HepG2 (cell line): ENCODE measurements around the gene MTCH1. TPM values are rescaled to one million over a fixed set of nuclear protein-coding genes. Genes with fewer than 3 reads are reported as not detected.

Experiments
- ATAC-seq: fragments of 200-7000 bp; cut with Tn5 transposase; 3 replicates; pipeline ENCODE4 v1.9.1; 2020; ENCODE audit warnings: mild to moderate bottlenecking, moderate library complexity
- BruUV-seq: library from RNA; stranded (reverse); fragments of 400-500 nt; replicated peaks from 2 replicates; lab custom pipeline; 2021; lab: Mats Ljungman, UMichigan
- CTCF ChIA-PET: fragments of 300-600 bp; formaldehyde crosslinking; extraction: SDS; loops from one replicate; lab custom pipeline; 2021; ENCODE audit warnings: low total read pairs, inconsistent platforms, low intra/inter-chr PET ratio; lab: Yijun Ruan, JAX
- POLR2A ChIA-PET: fragments of 350-600 bp; sonication (Branson Sonifier 250); formaldehyde crosslinking; loops from one replicate; lab custom pipeline; 2020; ENCODE audit warnings: antibody characterized with exemption, inconsistent platforms; lab: Yijun Ruan, JAX
- DNase-seq: peaks from one replicate; pipeline ENCODE4 v3.0.0-alpha.2; 2015; ENCODE audit warnings: low spot score
- FAIRE-seq: peaks from 3 replicates; lab custom pipeline; 2011; peaks lifted over from hg19 to GRCh38; lab: Jason Lieb, UNC
- H2AFZ ChIP-seq: one replicate; pipeline ENCODE4 v1.6.1; 2011; ENCODE audit warnings: low read length, inconsistent platforms
- H3K27ac ChIP-seq: fragments of 300-600 bp; 3 replicates; pipeline ENCODE4 v1.8.0; 2011; ENCODE audit warnings: mixed run types, mild to moderate bottlenecking, mixed read lengths, low read length, inconsistent platforms; ENCODE audit not compliant: insufficient read depth; ENCODE audit errors: extremely low read length
- H3K27me3 ChIP-seq, 2 experiments: fragments of 200-600 bp in 1 of 2; 2 replicates in 1 of 2; 3 replicates in 1 of 2; pipeline versions ENCODE4 v1.6.0 to v1.8.0; 2011; ENCODE audit warnings: low read length in 2 of 2, mild to moderate bottlenecking in 2 of 2, moderate library complexity in 2 of 2, inconsistent platforms in 1 of 2; ENCODE audit not compliant: insufficient read depth in 2 of 2, control insufficient read depth in 1 of 2
- H3K36me3 ChIP-seq, 2 experiments: fragments of 200-600 bp in 1 of 2; replicated peaks in 1 of 2; 2 replicates in 1 of 2; 3 replicates in 1 of 2; pipeline versions ENCODE4 v1.5.1 to v1.8.0; 2011; ENCODE audit warnings: low read length in 2 of 2, inconsistent platforms in 1 of 2; ENCODE audit not compliant: insufficient read depth in 2 of 2, control insufficient read depth in 1 of 2
- H3K4me1 ChIP-seq: 2 replicates; pipeline ENCODE4 v1.5.1; 2012; ENCODE audit warnings: low read length, inconsistent platforms; ENCODE audit not compliant: insufficient read depth
- H3K4me2 ChIP-seq: 2 replicates; pipeline ENCODE4 v1.6.0; 2011; ENCODE audit warnings: low read depth, low read length, inconsistent platforms
- H3K4me3 ChIP-seq, 3 experiments: fragments of 200-600 bp in 1 of 3; sonication (generic), shearing (Covaris generic) in 1 of 3; replicated peaks in 1 of 3; 2 replicates each; pipeline ENCODE4 v1.5.1; 2011 to 2016; ENCODE audit warnings: low read length in 3 of 3, inconsistent platforms in 2 of 3, low read depth in 2 of 3, mild to moderate bottlenecking in 2 of 3, control low read depth in 1 of 3, mixed read lengths in 1 of 3; ENCODE audit not compliant: insufficient read depth in 1 of 3
- H3K79me2 ChIP-seq: one replicate; pipeline ENCODE4 v1.6.1; 2011; ENCODE audit warnings: low read length, inconsistent platforms; ENCODE audit not compliant: insufficient read depth
- H3K9ac ChIP-seq: 2 replicates; pipeline ENCODE4 v1.6.0; 2011; ENCODE audit warnings: mild to moderate bottlenecking, low read depth, low read length, inconsistent platforms; ENCODE audit not compliant: insufficient read depth
- H3K9me3 ChIP-seq: 2 replicates; pipeline ENCODE4 v1.5.1; 2012; ENCODE audit warnings: mild to moderate bottlenecking, low read length
- H4K20me1 ChIP-seq: 2 replicates; pipeline ENCODE4 v1.6.0; 2011; ENCODE audit warnings: inconsistent platforms, mild to moderate bottlenecking, low read length, moderate library complexity; ENCODE audit not compliant: insufficient read depth
- HNRNPL ChIP-seq: fragments of 200-400 bp; formaldehyde crosslinking; IDR thresholded peaks from 2 replicates; pipeline ENCODE4 v1.6.1; 2017; ENCODE audit warnings: mild to moderate bottlenecking, low read depth, low read length
- NFAT5 ChIP-seq: sonication (generic); formaldehyde crosslinking; IDR thresholded peaks from 2 replicates; pipeline ENCODE4 v1.4.0; 2020; ENCODE audit warnings: missing genetic modification reagents
- NRL ChIP-seq: sonication (generic); formaldehyde crosslinking; IDR thresholded peaks from 2 replicates; pipeline ENCODE4 v1.5.0; 2020; ENCODE audit warnings: missing genetic modification reagents, mild to moderate bottlenecking, moderate library complexity, borderline replicate concordance
- THAP8 ChIP-seq: sonication (generic); formaldehyde crosslinking; IDR thresholded peaks from 2 replicates; pipeline ENCODE4 v1.5.1; 2020; ENCODE audit warnings: missing genetic modification reagents, mild to moderate bottlenecking, borderline replicate concordance
- ZNF367 ChIP-seq: sonication (generic); formaldehyde crosslinking; IDR thresholded peaks from 2 replicates; pipeline ENCODE4 v1.4.0; 2020; ENCODE audit warnings: missing genetic modification reagents, borderline replicate concordance
- ZNF644 ChIP-seq: IDR thresholded peaks from 2 replicates; pipeline ENCODE4 v1.6.1; 2016; ENCODE audit warnings: low read depth
- ZNF768 ChIP-seq: sonication (generic); formaldehyde crosslinking; IDR thresholded peaks from 2 replicates; pipeline ENCODE4 v1.4.0; 2020; ENCODE audit warnings: missing genetic modification reagents
- ZSCAN12 ChIP-seq: sonication (generic); formaldehyde crosslinking; IDR thresholded peaks from 2 replicates; pipeline ENCODE4 v1.9.0; 2021; ENCODE audit warnings: mild to moderate bottlenecking, missing genetic modification reagents
- WGBS: methylation state at CpG from one replicate; pipeline ENCODE4 v1.1.6; 2017; ENCODE audit warnings: low lambda C conversion rate; 5-methylcytosine and 5-hydroxymethylcytosine counted together
- in situ Hi-C: cut with HindIII; loops from 2 replicates; pipeline ENCODE4 v1.10.0; 2017; ENCODE audit warnings: low pct_unique_long_range_greater_than_20kb; ENCODE audit not compliant: extremely low pct_ligation_motif_present
- intact Hi-C: fragments of 100-400 bp; cut with micrococcal nuclease; formaldehyde crosslinking; loops from one replicate; pipeline ENCODE4 v1.10.0; 2022; ENCODE audit not compliant: unreplicated experiment
- polyA plus RNA-seq, 8 experiments: library from polyadenylated mRNA; depleted of rRNA in 3 of 8; stranded (reverse) in 7 of 8; unstranded in 1 of 8; fragments of >200 nt; fragmentation: Illumina TruSeq in 4 of 8; extraction: Trizol in 4 of 8; gene quantifications; 2 replicates each; pipeline versions ENCODE4 v1.2.1 to v1.2.3, GENCODE V29; 2011 to 2016; ENCODE audit warnings: low read depth in 4 of 8, missing spikeins in 1 of 8, mixed read lengths in 1 of 8; ENCODE audit not compliant: insufficient read depth in 1 of 8
- total RNA-seq, 5 experiments: library from RNA; depleted of rRNA; stranded (reverse); fragments of >200 nt; fragmentation: Illumina TruSeq; extraction: Trizol; gene quantifications; 2 replicates each; pipeline ENCODE4 v1.2.3, GENCODE V29; 2016; ENCODE audit warnings: low read depth in 1 of 5
- TF ChIP-seq, protein P1 (sequence below): sonication (generic); formaldehyde crosslinking; IDR thresholded peaks from 2 replicates; pipeline ENCODE4 v1.5.0; 2020; ENCODE audit warnings: mild to moderate bottlenecking, low read depth, missing genetic modification reagents, borderline replicate concordance

Gene MTCH1
- total and polyA plus RNA-seq, 2 of the 13 experiments (the other 11 are each of a cell fraction or from before 2014, with no cell fraction given) = 86.2 to 144 TPM

DNA sequence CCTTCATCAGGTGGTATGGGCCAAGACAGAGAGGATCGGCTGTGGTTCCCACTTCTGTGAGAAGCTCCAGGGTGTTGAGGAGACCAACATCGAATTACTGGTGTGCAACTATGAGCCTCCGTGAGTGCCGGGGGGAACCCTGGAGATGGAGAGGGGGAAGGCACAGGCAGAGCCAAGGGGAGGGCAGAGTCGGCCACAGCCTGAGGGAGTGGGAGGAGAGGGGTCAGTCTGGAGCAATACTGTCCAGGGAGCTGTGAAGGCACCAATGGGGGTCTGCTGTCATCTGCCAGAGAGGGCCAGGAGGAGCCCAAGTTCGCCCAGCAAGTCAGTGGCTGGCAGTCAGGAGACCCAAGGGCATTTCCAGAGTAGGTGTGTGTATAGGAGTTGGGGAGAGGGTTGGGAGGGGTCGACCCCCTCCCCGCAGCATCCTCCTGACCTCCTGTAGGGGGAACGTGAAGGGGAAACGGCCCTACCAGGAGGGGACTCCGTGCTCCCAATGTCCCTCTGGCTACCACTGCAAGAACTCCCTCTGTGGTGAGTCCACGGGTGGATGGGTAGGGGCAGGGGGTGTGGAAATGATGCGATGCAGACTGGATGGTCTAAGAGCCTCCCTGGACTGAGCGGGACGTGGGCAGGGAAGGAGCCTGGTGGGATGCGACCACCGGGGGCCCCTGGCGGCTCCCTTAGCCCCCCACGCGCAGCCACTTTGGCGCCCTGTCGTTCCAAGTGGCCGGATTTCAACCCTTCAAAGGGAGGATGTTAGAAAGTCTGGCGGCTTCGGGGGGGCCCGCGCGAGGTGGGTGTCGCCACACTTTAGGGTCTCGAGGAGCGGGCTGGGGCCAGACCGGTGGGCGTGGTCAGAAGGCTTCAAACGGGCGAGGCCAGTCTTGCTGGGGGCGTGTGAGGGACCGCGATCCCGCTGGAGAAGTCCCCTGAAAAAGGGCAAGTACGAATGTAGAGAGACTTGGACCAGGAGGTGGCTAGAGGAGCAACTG is 24.3 kb downstream of the MTCH1 start:
- Histone ChIP-seq H3K79me2 (no peaks in the 10 kb centered on the region), H3K9ac (no peak overlapping the region), H4K20me1 (no peaks in the 10 kb centered on the region), H2AFZ (no peak overlapping the region), H3K9me3 (no peaks in the 10 kb centered on the region), H3K4me3 (no peak overlapping the region), H3K36me3 (no peaks in the 10 kb centered on the region), H3K4me2 (no peak overlapping the region), H3K27me3 (peaks cover 6 to 26% of the 10 kb centered on the region in 2 experiments; a peak in 3 of 5 replicates), H3K27ac (no peak overlapping the region), H3K4me1 (peaks cover 8% of the 10 kb centered on the region; the same call in 1 of the 2 replicates)
- ChIA-PET POLR2A (no interaction called here), CTCF (no interaction called here)
- ATAC-seq (no peak), DNase-seq (no peak), FAIRE-seq (no peak)
- 33% methylated on average over 32 of the region's 40 CpGs for WGBS
- intact Hi-C loops = no loop called here
- in situ Hi-C loops = no loop called here
- no TSS peak for BruUV-seq
- TF ChIP-seq ZSCAN12 (CRISPR knock-in tag) = no peak
- no peak for TF ChIP-seq ZNF367
- no peak for TF ChIP-seq HNRNPL
- TF ChIP-seq THAP8 (CRISPR knock-in tag) = no peak
- TF ChIP-seq, protein P1, sequence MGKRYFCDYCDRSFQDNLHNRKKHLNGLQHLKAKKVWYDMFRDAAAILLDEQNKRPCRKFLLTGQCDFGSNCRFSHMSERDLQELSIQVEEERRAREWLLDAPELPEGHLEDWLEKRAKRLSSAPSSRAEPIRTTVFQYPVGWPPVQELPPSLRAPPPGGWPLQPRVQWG = no peak
- TF ChIP-seq NRL (CRISPR knock-in tag) = 0 out of 2 replicates have a peak, but pooled peaks have one; percentile 48
- no peak for TF ChIP-seq ZNF644
- no peak for TF ChIP-seq NFAT5 (CRISPR knock-in tag)
- 0 out of 2 replicates have a peak, but pooled peaks have one; percentile 16 for TF ChIP-seq ZNF768 (CRISPR knock-in tag)
